Activated B cell treated with CpG ODN at 0.5 μM for 24 hours (primary cell): ENCODE measurements around the gene NEK2. TPM values are rescaled to one million over a fixed set of nuclear protein-coding genes. Genes with fewer than 3 reads are reported as not detected.

Source experiments
- ATAC-seq: fragments of 200-7000 bp; cut with Tn5 transposase; one replicate; pipeline ENCODE4 v1.10.0; 2021; ENCODE audit warnings: low read depth, mild to moderate bottlenecking, moderate library complexity
- CTCF ChIA-PET: fragments of 350-600 bp; sonication (Branson Sonifier 250); formaldehyde crosslinking; loops from one replicate; lab custom pipeline; 2021; ENCODE audit warnings: antibody characterized with exemption; lab: Charles Lee
- POLR2A ChIA-PET: fragments of 350-600 bp; sonication (Branson Sonifier 250); formaldehyde crosslinking; loops from one replicate; lab custom pipeline; 2021; ENCODE audit warnings: antibody characterized with exemption; lab: Charles Lee
- DNase-seq: peaks from one replicate; pipeline ENCODE4 v3.0.0; 2022
- H3K27ac Mint-ChIP-seq: one replicate; pipeline ENCODE4 v1.8.0; 2020; ENCODE audit warnings: mixed read lengths
- H3K27me3 Mint-ChIP-seq: one replicate; pipeline ENCODE4 v1.8.0; 2021; ENCODE audit warnings: mixed read lengths
- H3K36me3 Mint-ChIP-seq: one replicate; pipeline ENCODE4 v1.8.0; 2021; ENCODE audit warnings: low read depth, mixed read lengths
- H3K4me1 Mint-ChIP-seq: one replicate; pipeline ENCODE4 v1.8.0; 2021; ENCODE audit warnings: mixed read lengths
- H3K4me3 Mint-ChIP-seq: one replicate; pipeline ENCODE4 v1.8.0; 2020; ENCODE audit warnings: mild to moderate bottlenecking, mixed read lengths
- H3K9me3 Mint-ChIP-seq: one replicate; pipeline ENCODE4 v1.8.0; 2020; ENCODE audit warnings: mixed read lengths
- intact Hi-C: fragments of 100-400 bp; cut with micrococcal nuclease; formaldehyde crosslinking; loops from one replicate; pipeline ENCODE4 v1.15.1; 2024
- total RNA-seq: library from RNA; stranded (reverse); gene quantifications from 2 replicates; pipeline ENCODE4 v1.2.3, GENCODE V29; 2022
- TF ChIP-seq, protein P1 (sequence below): fragments of 200-600 bp; IDR thresholded peaks from one replicate; pipeline ENCODE4 v1.8.0; 2022; ENCODE audit warnings: antibody characterized with exemption, mild to moderate bottlenecking

NEK2 gene
- total RNA-seq, 1 donor from 2014 or later = 0.35 TPM

DNA sequence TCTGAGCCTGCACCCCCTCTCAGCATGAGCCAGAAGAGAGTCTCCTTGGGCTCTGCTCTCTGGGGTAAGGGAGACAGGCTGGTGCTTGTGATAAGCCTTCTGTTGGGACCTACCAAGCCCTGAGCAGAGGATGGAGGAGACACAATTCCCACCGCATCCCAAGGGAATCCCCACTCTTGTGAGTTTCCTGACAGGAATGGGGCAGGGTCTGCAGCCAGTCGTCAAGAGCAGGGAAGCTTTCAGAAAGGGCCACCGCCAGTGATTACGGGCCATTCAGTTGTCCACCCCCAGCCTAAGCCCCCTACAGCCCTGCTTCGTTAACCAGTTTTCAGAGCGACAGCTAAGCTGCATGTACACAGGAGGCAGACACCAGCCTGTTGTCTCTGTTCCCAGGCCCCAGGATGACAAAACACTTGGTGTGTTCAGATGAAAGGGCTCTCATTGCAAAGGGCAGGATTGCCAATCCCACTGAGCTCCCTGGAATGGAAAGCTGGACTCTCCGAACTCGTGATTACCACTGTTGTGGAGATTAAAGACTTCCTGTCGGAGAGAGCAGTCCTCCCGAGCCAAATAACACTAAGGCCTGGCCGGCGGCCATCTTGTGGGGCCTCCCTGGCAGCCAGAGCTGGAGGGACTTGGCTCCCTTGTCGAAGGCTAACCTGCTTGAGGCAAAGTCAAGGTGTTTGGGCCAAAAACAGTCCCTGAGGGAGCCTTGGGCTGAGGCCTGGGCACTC is 59.0 kb downstream of the NEK2 start:
- no peaks in the 10 kb centered on the region for H3K36me3 Mint-ChIP-seq
- H3K27me3 Mint-ChIP-seq = no peaks in the 10 kb centered on the region
- H3K27ac Mint-ChIP-seq = no peak overlapping the region
- H3K9me3 Mint-ChIP-seq = no peaks in the 10 kb centered on the region
- TF ChIP-seq, protein P1, sequence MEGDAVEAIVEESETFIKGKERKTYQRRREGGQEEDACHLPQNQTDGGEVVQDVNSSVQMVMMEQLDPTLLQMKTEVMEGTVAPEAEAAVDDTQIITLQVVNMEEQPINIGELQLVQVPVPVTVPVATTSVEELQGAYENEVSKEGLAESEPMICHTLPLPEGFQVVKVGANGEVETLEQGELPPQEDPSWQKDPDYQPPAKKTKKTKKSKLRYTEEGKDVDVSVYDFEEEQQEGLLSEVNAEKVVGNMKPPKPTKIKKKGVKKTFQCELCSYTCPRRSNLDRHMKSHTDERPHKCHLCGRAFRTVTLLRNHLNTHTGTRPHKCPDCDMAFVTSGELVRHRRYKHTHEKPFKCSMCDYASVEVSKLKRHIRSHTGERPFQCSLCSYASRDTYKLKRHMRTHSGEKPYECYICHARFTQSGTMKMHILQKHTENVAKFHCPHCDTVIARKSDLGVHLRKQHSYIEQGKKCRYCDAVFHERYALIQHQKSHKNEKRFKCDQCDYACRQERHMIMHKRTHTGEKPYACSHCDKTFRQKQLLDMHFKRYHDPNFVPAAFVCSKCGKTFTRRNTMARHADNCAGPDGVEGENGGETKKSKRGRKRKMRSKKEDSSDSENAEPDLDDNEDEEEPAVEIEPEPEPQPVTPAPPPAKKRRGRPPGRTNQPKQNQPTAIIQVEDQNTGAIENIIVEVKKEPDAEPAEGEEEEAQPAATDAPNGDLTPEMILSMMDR = no peak
- no peak for ATAC-seq
- ChIA-PET CTCF (no interaction called here), POLR2A (no interaction called here)
- no peak for DNase-seq
- intact Hi-C loops = no loop called here
- H3K4me1 Mint-ChIP-seq = no peaks in the 10 kb centered on the region
- H3K4me3 Mint-ChIP-seq = no peak overlapping the region

DNA sequence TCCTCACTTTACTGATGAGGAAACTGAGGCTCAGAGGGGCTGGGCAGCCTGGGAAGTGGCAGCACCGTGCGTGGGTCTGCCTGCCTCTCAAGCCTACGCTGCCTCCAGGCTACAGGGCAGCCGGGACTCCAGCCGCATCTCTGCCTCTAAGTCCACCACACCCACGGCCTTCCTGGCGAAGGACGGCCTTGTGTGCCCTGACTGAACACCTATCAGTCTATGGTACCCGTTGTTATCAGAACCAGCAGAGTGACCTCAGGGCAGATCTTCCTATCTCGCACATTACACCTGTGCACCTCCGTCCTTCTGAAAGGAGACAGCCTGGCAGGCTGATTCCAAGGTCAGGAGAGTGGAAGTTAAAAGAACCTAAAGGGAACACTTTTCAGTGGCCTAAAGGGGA is 60.8 kb downstream of the NEK2 start:
- POLR2A ChIA-PET = no interaction called here

DNA sequence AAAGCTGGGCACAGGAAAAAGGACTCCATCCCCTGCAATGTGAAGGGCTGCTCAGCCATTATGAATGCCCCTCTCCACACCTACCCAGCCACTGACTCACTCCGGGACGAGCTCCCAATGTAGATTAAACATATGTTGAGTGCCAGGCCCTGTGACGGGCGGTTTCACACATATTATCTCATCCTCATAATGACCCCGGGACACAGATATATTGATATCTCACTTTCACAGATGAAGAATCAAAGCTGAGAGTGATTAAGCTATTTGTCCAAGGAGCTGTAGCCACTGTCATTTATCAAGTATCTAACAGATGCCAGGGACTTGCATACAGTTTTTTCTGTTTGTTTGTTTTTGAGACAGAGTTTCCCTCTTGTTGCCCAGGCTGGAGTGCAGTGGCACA is 61.5 kb downstream of the NEK2 start:
- no peak for ATAC-seq
- TF ChIP-seq, protein P1 = no peak
- Mint-ChIP-seq H3K4me1 (no peaks in the 10 kb centered on the region), H3K4me3 (no peak overlapping the region), H3K27me3 (no peaks in the 10 kb centered on the region), H3K27ac (no peak overlapping the region), H3K9me3 (no peaks in the 10 kb centered on the region), H3K36me3 (no peaks in the 10 kb centered on the region)
- DNase-seq = no peak
- ChIA-PET POLR2A (no interaction called here), CTCF (no interaction called here)
- intact Hi-C loops = no loop called here

More for the DNA sequence above, 60.8 kb downstream of the NEK2 start:
- H3K27me3 Mint-ChIP-seq = no peaks in the 10 kb centered on the region
- H3K36me3 Mint-ChIP-seq = no peaks in the 10 kb centered on the region
- TF ChIP-seq, protein P1 = no peak
- H3K4me3 Mint-ChIP-seq = no peak overlapping the region
- ATAC-seq = no peak
- intact Hi-C loops = no loop called here
- H3K9me3 Mint-ChIP-seq = no peaks in the 10 kb centered on the region
- CTCF ChIA-PET = no interaction called here
- H3K27ac Mint-ChIP-seq = no peak overlapping the region
- H3K4me1 Mint-ChIP-seq = no peaks in the 10 kb centered on the region
- DNase-seq = no peak

DNA sequence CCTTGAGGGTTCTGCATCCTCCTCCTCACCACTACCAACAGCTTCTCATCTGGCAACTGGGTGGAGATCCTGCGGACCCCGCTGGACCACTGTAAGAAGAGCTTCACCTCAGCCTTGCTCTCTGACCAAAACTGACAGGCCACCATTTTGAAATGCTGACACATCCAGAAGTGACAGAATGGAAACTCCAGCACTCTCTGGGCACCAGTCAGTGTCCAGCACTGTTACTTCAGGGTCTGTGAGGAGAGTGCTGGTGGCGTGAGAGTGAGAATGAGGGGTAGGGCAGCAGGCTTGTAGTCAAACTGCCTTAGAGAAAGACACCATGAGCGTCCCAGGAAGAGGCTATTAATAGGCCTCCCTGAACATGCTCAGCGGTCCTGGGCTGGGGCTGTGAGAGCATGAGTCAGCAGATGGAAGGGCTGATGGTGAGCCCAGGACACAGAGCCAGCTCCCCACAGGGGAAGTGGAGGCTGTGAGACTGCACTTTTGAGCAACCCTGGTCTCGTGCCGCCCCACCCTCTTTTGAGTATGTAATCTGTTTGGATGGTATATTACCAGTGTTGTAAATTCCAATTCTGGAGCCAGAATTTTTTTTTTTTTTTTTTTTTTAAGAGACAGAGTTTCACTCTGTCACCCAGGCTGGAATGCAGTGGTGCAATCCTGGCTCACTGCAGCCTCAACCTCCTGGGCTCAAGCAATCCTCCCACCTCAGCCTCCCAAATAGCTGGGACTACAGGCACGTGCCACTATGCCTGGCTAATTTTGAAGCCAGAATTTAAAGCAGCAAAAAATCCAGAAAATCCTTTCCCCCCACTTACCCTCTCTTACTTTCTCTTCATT is 62.1 kb downstream of the NEK2 start:
- Mint-ChIP-seq H3K27me3 (no peaks in the 10 kb centered on the region), H3K36me3 (no peaks in the 10 kb centered on the region), H3K4me3 (no peak overlapping the region), H3K9me3 (no peaks in the 10 kb centered on the region), H3K4me1 (no peaks in the 10 kb centered on the region), H3K27ac (no peak overlapping the region)
- POLR2A ChIA-PET = no interaction called here
- intact Hi-C loops = no loop called here
- ATAC-seq = no peak
- no peak for DNase-seq
- CTCF ChIA-PET = no interaction called here
- TF ChIP-seq, protein P1 = no peak

DNA sequence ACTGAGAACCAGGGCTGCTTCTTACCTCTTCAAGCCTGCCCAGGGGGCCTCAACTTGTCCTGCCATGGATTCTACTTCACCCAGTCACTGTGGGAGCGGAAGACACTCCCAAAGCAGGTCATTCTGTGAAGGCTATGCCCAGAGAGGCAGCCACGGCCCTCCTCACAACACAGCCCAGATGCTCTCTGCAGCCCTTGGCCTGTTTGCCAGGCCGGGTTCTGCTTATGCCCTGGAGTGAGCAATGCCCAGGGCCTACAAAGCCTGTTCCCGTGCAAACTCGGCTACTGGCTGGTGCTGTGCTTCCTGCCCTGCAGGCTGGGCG is 62.7 kb downstream of the NEK2 start:
- no peaks in the 10 kb centered on the region for H3K9me3 Mint-ChIP-seq
- no peaks in the 10 kb centered on the region for H3K27me3 Mint-ChIP-seq
- intact Hi-C loops = no loop called here
- H3K4me3 Mint-ChIP-seq = no peak overlapping the region
- no peaks in the 10 kb centered on the region for H3K36me3 Mint-ChIP-seq
- TF ChIP-seq, protein P1 = no peak
- H3K4me1 Mint-ChIP-seq = peaks cover 3% of the 10 kb centered on the region
- CTCF ChIA-PET = no interaction called here
- POLR2A ChIA-PET = no interaction called here
- no peak for DNase-seq
- ATAC-seq = no peak
- H3K27ac Mint-ChIP-seq = no peak overlapping the region
